HCT116 (cell line): ENCODE data around the gene NEO1.

Source experiments
- ATF3 ChIP-seq: IDR thresholded peaks from 2 replicates; pipeline ENCODE4 v1.6.1; 2012
- CEBPB ChIP-seq: IDR thresholded peaks from 2 replicates; pipeline ENCODE4 v1.6.1; 2012; ENCODE audit warnings: low read depth
- CTCF ChIP-seq, 3 experiments: fragments of 200-600 bp in 1 of 3; sonication (generic) in 1 of 3; IDR thresholded peaks in 2 of 3; conservative IDR thresholded peaks in 1 of 3; 2 replicates each; pipeline ENCODE4 v1.5.1; 2012 to 2017; ENCODE audit warnings: low read depth in 2 of 3, low read length in 2 of 3, antibody characterized with exemption in 1 of 3, borderline replicate concordance in 1 of 3, control low read depth in 1 of 3, mild to moderate bottlenecking in 1 of 3, mixed read lengths in 1 of 3, mixed run types in 1 of 3, moderate library complexity in 1 of 3; ENCODE audit not compliant: insufficient read depth in 1 of 3
- EZH2 ChIP-seq: fragments of 200-600 bp; sonication (generic); IDR thresholded peaks from 2 replicates; pipeline ENCODE4 v1.6.1; 2017; ENCODE audit warnings: antibody characterized with exemption, mixed run types
- EZH2phosphoT487 ChIP-seq: fragments of 200-600 bp; IDR thresholded peaks from 2 replicates; pipeline ENCODE4 v1.6.1; 2018; ENCODE audit warnings: antibody characterized with exemption, borderline replicate concordance
- MAX ChIP-seq: IDR thresholded peaks from 2 replicates; pipeline ENCODE4 v1.6.1; 2012
- POLR2A ChIP-seq: IDR thresholded peaks from 2 replicates; pipeline ENCODE4 v1.7.0; 2011; ENCODE audit warnings: borderline replicate concordance; ENCODE audit not compliant: insufficient read depth, insufficient read length; ENCODE audit errors: extremely low read depth
- POLR2AphosphoS5 ChIP-seq: IDR thresholded peaks from 2 replicates; pipeline ENCODE4 v1.6.1; 2011; ENCODE audit warnings: mild to moderate bottlenecking, low read depth, low read length, moderate library complexity
- REST ChIP-seq: IDR thresholded peaks from 2 replicates; pipeline ENCODE4 v1.6.1; 2012; ENCODE audit warnings: low read depth
- SP1 ChIP-seq: IDR thresholded peaks from 2 replicates; pipeline ENCODE4 v1.6.1; 2012; ENCODE audit warnings: low read depth
- SRF ChIP-seq: IDR thresholded peaks from 2 replicates; pipeline ENCODE4 v1.6.1; 2012; ENCODE audit warnings: low read depth
- TCF7L2 ChIP-seq: IDR thresholded peaks from 2 replicates; pipeline ENCODE4 v1.7.0; 2011; ENCODE audit warnings: borderline replicate concordance, inconsistent platforms; ENCODE audit not compliant: insufficient read depth, insufficient read length; ENCODE audit errors: extremely low read depth
- ZBTB33 ChIP-seq: IDR thresholded peaks from 2 replicates; pipeline ENCODE4 v1.6.1; 2011; ENCODE audit warnings: mild to moderate bottlenecking, low read length, moderate library complexity; ENCODE audit not compliant: insufficient replicate concordance; ENCODE audit errors: extremely low read depth
- ZFX ChIP-seq: fragments of 450-650 bp; IDR thresholded peaks from 2 replicates; pipeline ENCODE4 v1.6.1; 2017

DNA sequence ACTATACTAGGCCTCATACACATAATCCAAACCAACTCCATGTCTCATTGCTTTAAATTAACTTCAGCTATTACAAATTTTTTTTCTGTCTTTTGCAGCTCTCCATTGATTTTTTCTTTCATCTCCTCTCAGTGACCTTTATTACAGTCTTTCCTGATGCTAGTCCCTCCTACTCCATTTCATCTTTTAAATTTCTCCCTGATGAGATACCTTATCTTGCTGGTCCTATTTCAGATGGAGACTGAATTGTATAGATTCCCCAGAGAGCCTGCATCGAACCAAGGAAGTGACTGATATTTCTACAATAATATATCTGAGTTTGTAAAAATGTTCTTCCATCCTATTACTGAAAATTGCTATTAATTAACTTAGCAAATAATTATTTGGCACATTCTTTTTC, 45.7 kb upstream of the NEO1 start:
- TF ChIP-seq SP1 (no peak), CTCF (IDR thresholded peaks at IDR 0.05 in 2 of 3, conservative IDR thresholded peaks at IDR 0.05 in 1 of 3; ENCODE audit: borderline replicate concordance in 1 of 3, insufficient read depth in 1 of 3, low read depth in 2 of 3, low read length in 2 of 3) (no peak), POLR2A (no peak), ZFX (no peak), ZBTB33 (no peak), CEBPB (no peak), POLR2AphosphoS5 (no peak), REST (no peak), MAX (no peak), SRF (no peak), ATF3 (no peak), TCF7L2 (no peak), EZH2phosphoT487 (no peak), EZH2 (no peak)
